ENCODE measurements around the gene TYROBP. TPM values are rescaled to one million over a fixed set of nuclear protein-coding genes. Genes with fewer than 3 reads are reported as not detected.

Gene TYROBP
- total RNA-seq, 1 experiment from 2014 or later = not detected

- H4K8ac ChIP-seq (replicated peaks; ENCODE audit: insufficient read length, low read depth, low read length) = no peak overlapping the region
- peaks cover 6% of the 10 kb centered on the region for H3K23me2 ChIP-seq (ENCODE audit: insufficient read length, low read depth, low read length, poor library complexity, severe bottlenecking)
- H3K56ac ChIP-seq (ENCODE audit: insufficient read length, low read depth, low read length) = no peak overlapping the region
- H2BK15ac ChIP-seq (ENCODE audit: low read depth, low read length) = no peak overlapping the region
- no peak overlapping the region for H4K5ac ChIP-seq (ENCODE audit: insufficient read length, low read depth, low read length)
- no peak for TF ChIP-seq CTCF (conservative IDR thresholded peaks at IDR 0.05)
- DNase-seq = no peak
- H2AK5ac ChIP-seq (ENCODE audit: insufficient read length, low read length) = no peak overlapping the region
- H2BK5ac ChIP-seq (ENCODE audit: insufficient read length, low read length) = no peak overlapping the region
- no peak overlapping the region for H3K27ac ChIP-seq (ENCODE audit: insufficient read length, low read depth, low read length)
- H3K79me1 ChIP-seq (ENCODE audit: insufficient read depth, low read depth, low read length, poor library complexity, severe bottlenecking) = peaks cover 3% of the 10 kb centered on the region
- H3K9me3 Mint-ChIP-seq = no peaks in the 10 kb centered on the region
- no CpG with 5 or more reads among the region's 13 CpGs for WGBS (ENCODE audit: extremely low coverage, insufficient read length, low lambda C conversion rate)
- H2BK12ac ChIP-seq (ENCODE audit: insufficient read length, low read depth, low read length) = no peak overlapping the region
- no peak overlapping the region for H2AFZ ChIP-seq (ENCODE audit: low read length)
- no peak overlapping the region for H2BK120ac ChIP-seq (ENCODE audit: low read depth, low read length, poor library complexity, severe bottlenecking)
- no peak overlapping the region for H4K91ac ChIP-seq (ENCODE audit: insufficient read length, low read depth, low read length)
- no peak overlapping the region for H3K4me2 ChIP-seq (ENCODE audit: insufficient read depth, insufficient read length, low read length)
- H3K4me3 Mint-ChIP-seq = peak overlapping the region; percentile 74 to 90
- H3K18ac ChIP-seq (ENCODE audit: insufficient read length, low read depth, low read length) = no peak overlapping the region
- H3K9me3 ChIP-seq (ENCODE audit: control insufficient read depth, low read depth, low read length) = no peaks in the 10 kb centered on the region
- H2BK20ac ChIP-seq (ENCODE audit: low read depth, low read length, poor library complexity, severe bottlenecking) = no peak overlapping the region
- H3K4ac ChIP-seq (ENCODE audit: low read depth, low read length) = no peak overlapping the region
- H4K20me1 ChIP-seq (ENCODE audit: control insufficient read depth, insufficient read depth, insufficient read length) = no peaks in the 10 kb centered on the region
- peaks cover 13 to 41% (median 36%) of the 10 kb centered on the region in 3 experiments; a peak in 6 of 7 replicates for H3K36me3 Mint-ChIP-seq (ENCODE audit: insufficient read depth in 1 of 3, low read depth in 3 of 3)
- no peak overlapping the region for H3K9ac ChIP-seq (ENCODE audit: extremely low read depth, insufficient read length, low read length)
- H3K14ac ChIP-seq (ENCODE audit: insufficient read depth, low read length) = no peak overlapping the region
- no peak overlapping the region for H3K23ac ChIP-seq (ENCODE audit: insufficient read length, low read depth, low read length)
- H3T11ph ChIP-seq (ENCODE audit: low read length) = no peak overlapping the region
- H3K27me3 Mint-ChIP-seq (ENCODE audit: low read depth) = peaks cover 5% of the 10 kb centered on the region
- peak overlapping the region in 1 of 3 experiments; percentile 81; a peak in 1 of 7 replicates for H3K27ac Mint-ChIP-seq
- no peaks in the 10 kb centered on the region for H3K79me2 ChIP-seq (ENCODE audit: insufficient read depth, low read length)
- peaks cover 5% of the 10 kb centered on the region; the same call in 1 of the 2 replicates for H3K4me1 ChIP-seq (ENCODE audit: insufficient read depth, low read length)
- H3K4me1 Mint-ChIP-seq = peaks cover 10 to 23% of the 10 kb centered on the region in 2 experiments
- H3K27me3 ChIP-seq (ENCODE audit: insufficient read depth, low read length) = no peaks in the 10 kb centered on the region
Observed at GRCh38 chr19:35897706-35898451, 10.2 kb downstream of the TYROBP start.
